GM12878 (cell line): ENCODE data around the gene SEMA4D. TPM values are rescaled to one million over a fixed set of nuclear protein-coding genes. Genes with fewer than 3 reads are reported as not detected.

Experiments
- BCL3 ChIP-seq: IDR thresholded peaks from 2 replicates; pipeline ENCODE4 v1.6.1; 2011; ENCODE audit warnings: borderline replicate concordance, low read depth, mild to moderate bottlenecking, moderate library complexity, low read length; ENCODE audit not compliant: insufficient read depth, poor library complexity, severe bottlenecking
- CBFB ChIP-seq: IDR thresholded peaks from 2 replicates; pipeline ENCODE4 v1.6.1; 2016; ENCODE audit warnings: antibody characterized with exemption, low read depth
- CBX5 ChIP-seq: sonication (generic); IDR thresholded peaks from 2 replicates; pipeline ENCODE4 v1.6.1; 2016; ENCODE audit warnings: low read depth, moderate library complexity, mild to moderate bottlenecking, inconsistent platforms
- CHD4 ChIP-seq: fragments of 200-600 bp; sonication (generic); IDR thresholded peaks from 2 replicates; pipeline ENCODE4 v1.6.1; 2016; ENCODE audit warnings: mild to moderate bottlenecking
- FOXK2 ChIP-seq: fragments of 450-650 bp; IDR thresholded peaks from 2 replicates; pipeline ENCODE4 v1.6.1; 2017; ENCODE audit warnings: mild to moderate bottlenecking, moderate library complexity
- HDGF ChIP-seq: fragments of 450-650 bp; IDR thresholded peaks from 2 replicates; pipeline ENCODE4 v1.6.1; 2016; ENCODE audit warnings: antibody characterized with exemption
- IKZF1 ChIP-seq: fragments of 450-650 bp; conservative IDR thresholded peaks from 2 replicates; pipeline ENCODE4 v1.6.1; 2017; ENCODE audit warnings: antibody characterized with exemption, mild to moderate bottlenecking
- JUND ChIP-seq: IDR thresholded peaks from 2 replicates; pipeline ENCODE4 v1.6.1; 2012; ENCODE audit warnings: low read depth, mild to moderate bottlenecking, low read length, improper control_type of control experiment, moderate library complexity
- KDM1A ChIP-seq: fragments of 200-600 bp; sonication (generic); IDR thresholded peaks from 2 replicates; pipeline ENCODE4 v1.6.1; 2016; ENCODE audit warnings: borderline replicate concordance
- MEF2A ChIP-seq: IDR thresholded peaks from 2 replicates; pipeline ENCODE4 v1.6.1; 2011; ENCODE audit warnings: low read depth, mild to moderate bottlenecking, low read length, moderate library complexity; ENCODE audit not compliant: insufficient read depth
- POU2F2 ChIP-seq: IDR thresholded peaks from 3 replicates; pipeline ENCODE4 v1.6.1; 2011; ENCODE audit warnings: low read depth, mild to moderate bottlenecking, low read length, borderline replicate concordance
- SMC3 ChIP-seq: IDR thresholded peaks from 2 replicates; pipeline ENCODE4 v1.6.1; 2011; ENCODE audit warnings: low read length, improper control_type of control experiment, borderline replicate concordance
- SREBF1 ChIP-seq: IDR thresholded peaks from 2 replicates; pipeline ENCODE4 v1.6.1; 2012; ENCODE audit warnings: mild to moderate bottlenecking, low read length
- STAT1 ChIP-seq: fragments of 450-650 bp; conservative IDR thresholded peaks from 2 replicates; pipeline ENCODE4 v1.6.1; 2014; ENCODE audit warnings: antibody characterized with exemption, mild to moderate bottlenecking
- STAT3 ChIP-seq: IDR thresholded peaks from 2 replicates; pipeline ENCODE4 v1.6.1; 2011; ENCODE audit warnings: low read depth, low read length, improper control_type of control experiment
- TCF7 ChIP-seq: IDR thresholded peaks from 2 replicates; pipeline ENCODE4 v1.6.1; 2014; ENCODE audit warnings: antibody characterized with exemption, borderline replicate concordance
- WRNIP1 ChIP-seq: IDR thresholded peaks from 2 replicates; pipeline ENCODE4 v1.6.1; 2011; ENCODE audit warnings: low read depth, low read length, improper control_type of control experiment, borderline replicate concordance
- ZNF207 ChIP-seq: fragments of 450-650 bp; IDR thresholded peaks from 2 replicates; pipeline ENCODE4 v1.6.1; 2014; ENCODE audit warnings: antibody characterized with exemption, mild to moderate bottlenecking, borderline replicate concordance
- ZNF217 ChIP-seq: fragments of 450-650 bp; IDR thresholded peaks from 2 replicates; pipeline ENCODE4 v1.6.1; 2017; ENCODE audit warnings: antibody characterized with exemption, mild to moderate bottlenecking
- ZNF622 ChIP-seq: fragments of 450-650 bp; IDR thresholded peaks from 2 replicates; pipeline ENCODE4 v1.6.1; 2017; ENCODE audit warnings: mild to moderate bottlenecking, inconsistent platforms
- polyA plus RNA-seq, 11 experiments: library from polyadenylated mRNA; depleted of rRNA in 4 of 11; unstranded in 6 of 11; stranded (reverse) in 5 of 11; fragments of >200 nt; fragmentation: Nextera tagmentation in 4 of 11; fragmentation: Illumina TruSeq in 1 of 11; extraction: Ambion mirVana in 4 of 11; extraction: Trizol in 1 of 11; gene quantifications; 1 replicate in 1 of 11; 2 replicates in 10 of 11; pipeline versions ENCODE4 v1.2.1 to v1.2.3, GENCODE V29; 2011 to 2016; ENCODE audit warnings: inconsistent platforms in 2 of 11, missing spikeins in 2 of 11, low read depth in 1 of 11
- total RNA-seq, 4 experiments: library from RNA; depleted of rRNA in 3 of 4; stranded (reverse); fragments of >200 nt in 3 of 4; fragmentation: Illumina TruSeq in 1 of 4; extraction: Trizol in 1 of 4; gene quantifications; 2 replicates each; pipeline versions ENCODE4 v1.2.1 to v1.2.3, GENCODE V29; 2013 to 2021
- TF ChIP-seq, protein P1 (sequence below): IDR thresholded peaks from 2 replicates; pipeline ENCODE4 v1.6.1; 2012; ENCODE audit warnings: mild to moderate bottlenecking, low read depth, low read length
- TF ChIP-seq, protein P2 (sequence below): fragments of 450-650 bp; IDR thresholded peaks from 2 replicates; pipeline ENCODE4 v1.6.1; 2017; ENCODE audit warnings: mild to moderate bottlenecking, moderate library complexity
- TF ChIP-seq, protein P3 (sequence below): fragments of 450-650 bp; IDR thresholded peaks from 2 replicates; pipeline ENCODE4 v1.6.1; 2014; ENCODE audit warnings: mild to moderate bottlenecking

Gene SEMA4D
- total and polyA plus RNA-seq, 10 of the 15 experiments (the other 5 are each of a cell fraction or from before 2014, with no cell fraction given): 15.1 to 136 (median 39.6) TPM

DNA sequence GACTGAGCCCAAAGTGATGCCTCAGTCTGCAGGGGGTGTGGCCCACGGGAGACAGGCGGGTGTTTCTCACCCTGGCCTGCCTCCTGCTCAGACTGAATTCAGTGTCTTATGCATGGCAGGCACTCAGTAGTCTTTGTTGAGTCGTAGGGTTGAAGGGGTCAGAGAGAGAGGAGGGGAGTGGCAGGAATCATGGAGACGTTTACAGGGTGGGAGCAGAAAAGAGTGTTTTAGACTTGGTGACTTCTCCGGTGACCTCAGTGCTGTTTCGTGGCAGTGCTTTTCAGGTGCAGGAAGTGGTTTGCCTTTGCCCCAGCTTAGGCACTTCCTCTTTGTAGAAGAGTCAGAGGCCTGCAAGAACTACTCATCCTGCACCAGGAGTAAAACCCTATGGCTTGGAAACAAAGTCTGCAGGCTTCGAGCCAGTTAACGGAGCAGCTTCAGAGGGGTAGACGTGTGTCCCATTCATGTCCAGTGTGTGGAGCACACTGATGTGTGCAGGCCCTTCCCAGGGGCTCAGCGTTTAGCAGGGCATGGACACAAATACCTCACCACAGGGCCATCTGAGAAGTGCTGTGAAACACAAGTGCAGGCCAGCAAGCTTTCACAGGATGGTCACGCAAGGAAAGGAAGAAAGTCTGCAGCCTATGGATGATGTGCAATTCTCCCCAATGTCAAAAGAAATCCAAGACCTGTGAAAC lies 24.5 kb upstream of the SEMA4D start (continued):
- TF ChIP-seq TCF7 (no peak), CHD4 (no peak), HDGF (no peak), CBX5 (no peak), ZNF217 (no peak), BCL3 (no peak), STAT3 (no peak), IKZF1 (peak; percentile 82), SREBF1 (no peak), POU2F2 (peak; percentile 63; the same call in 1 of the 3 replicates), JUND (no peak), CBFB (peak; percentile 82), SMC3 (no peak; the same call in 1 of the 2 replicates), ZNF207 (no peak), WRNIP1 (no peak), ZNF622 (no peak), STAT1 (no peak), KDM1A (no peak), FOXK2 (no peak), MEF2A (no peak)
- TF ChIP-seq, protein P1, sequence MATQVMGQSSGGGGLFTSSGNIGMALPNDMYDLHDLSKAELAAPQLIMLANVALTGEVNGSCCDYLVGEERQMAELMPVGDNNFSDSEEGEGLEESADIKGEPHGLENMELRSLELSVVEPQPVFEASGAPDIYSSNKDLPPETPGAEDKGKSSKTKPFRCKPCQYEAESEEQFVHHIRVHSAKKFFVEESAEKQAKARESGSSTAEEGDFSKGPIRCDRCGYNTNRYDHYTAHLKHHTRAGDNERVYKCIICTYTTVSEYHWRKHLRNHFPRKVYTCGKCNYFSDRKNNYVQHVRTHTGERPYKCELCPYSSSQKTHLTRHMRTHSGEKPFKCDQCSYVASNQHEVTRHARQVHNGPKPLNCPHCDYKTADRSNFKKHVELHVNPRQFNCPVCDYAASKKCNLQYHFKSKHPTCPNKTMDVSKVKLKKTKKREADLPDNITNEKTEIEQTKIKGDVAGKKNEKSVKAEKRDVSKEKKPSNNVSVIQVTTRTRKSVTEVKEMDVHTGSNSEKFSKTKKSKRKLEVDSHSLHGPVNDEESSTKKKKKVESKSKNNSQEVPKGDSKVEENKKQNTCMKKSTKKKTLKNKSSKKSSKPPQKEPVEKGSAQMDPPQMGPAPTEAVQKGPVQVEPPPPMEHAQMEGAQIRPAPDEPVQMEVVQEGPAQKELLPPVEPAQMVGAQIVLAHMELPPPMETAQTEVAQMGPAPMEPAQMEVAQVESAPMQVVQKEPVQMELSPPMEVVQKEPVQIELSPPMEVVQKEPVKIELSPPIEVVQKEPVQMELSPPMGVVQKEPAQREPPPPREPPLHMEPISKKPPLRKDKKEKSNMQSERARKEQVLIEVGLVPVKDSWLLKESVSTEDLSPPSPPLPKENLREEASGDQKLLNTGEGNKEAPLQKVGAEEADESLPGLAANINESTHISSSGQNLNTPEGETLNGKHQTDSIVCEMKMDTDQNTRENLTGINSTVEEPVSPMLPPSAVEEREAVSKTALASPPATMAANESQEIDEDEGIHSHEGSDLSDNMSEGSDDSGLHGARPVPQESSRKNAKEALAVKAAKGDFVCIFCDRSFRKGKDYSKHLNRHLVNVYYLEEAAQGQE: no peak
- TF ChIP-seq, protein P2, sequence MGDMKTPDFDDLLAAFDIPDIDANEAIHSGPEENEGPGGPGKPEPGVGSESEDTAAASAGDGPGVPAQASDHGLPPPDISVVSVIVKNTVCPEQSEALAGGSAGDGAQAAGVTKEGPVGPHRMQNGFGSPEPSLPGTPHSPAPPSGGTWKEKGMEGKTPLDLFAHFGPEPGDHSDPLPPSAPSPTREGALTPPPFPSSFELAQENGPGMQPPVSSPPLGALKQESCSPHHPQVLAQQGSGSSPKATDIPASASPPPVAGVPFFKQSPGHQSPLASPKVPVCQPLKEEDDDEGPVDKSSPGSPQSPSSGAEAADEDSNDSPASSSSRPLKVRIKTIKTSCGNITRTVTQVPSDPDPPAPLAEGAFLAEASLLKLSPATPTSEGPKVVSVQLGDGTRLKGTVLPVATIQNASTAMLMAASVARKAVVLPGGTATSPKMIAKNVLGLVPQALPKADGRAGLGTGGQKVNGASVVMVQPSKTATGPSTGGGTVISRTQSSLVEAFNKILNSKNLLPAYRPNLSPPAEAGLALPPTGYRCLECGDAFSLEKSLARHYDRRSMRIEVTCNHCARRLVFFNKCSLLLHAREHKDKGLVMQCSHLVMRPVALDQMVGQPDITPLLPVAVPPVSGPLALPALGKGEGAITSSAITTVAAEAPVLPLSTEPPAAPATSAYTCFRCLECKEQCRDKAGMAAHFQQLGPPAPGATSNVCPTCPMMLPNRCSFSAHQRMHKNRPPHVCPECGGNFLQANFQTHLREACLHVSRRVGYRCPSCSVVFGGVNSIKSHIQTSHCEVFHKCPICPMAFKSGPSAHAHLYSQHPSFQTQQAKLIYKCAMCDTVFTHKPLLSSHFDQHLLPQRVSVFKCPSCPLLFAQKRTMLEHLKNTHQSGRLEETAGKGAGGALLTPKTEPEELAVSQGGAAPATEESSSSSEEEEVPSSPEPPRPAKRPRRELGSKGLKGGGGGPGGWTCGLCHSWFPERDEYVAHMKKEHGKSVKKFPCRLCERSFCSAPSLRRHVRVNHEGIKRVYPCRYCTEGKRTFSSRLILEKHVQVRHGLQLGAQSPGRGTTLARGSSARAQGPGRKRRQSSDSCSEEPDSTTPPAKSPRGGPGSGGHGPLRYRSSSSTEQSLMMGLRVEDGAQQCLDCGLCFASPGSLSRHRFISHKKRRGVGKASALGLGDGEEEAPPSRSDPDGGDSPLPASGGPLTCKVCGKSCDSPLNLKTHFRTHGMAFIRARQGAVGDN: peak; percentile 95
- TF ChIP-seq, protein P3, sequence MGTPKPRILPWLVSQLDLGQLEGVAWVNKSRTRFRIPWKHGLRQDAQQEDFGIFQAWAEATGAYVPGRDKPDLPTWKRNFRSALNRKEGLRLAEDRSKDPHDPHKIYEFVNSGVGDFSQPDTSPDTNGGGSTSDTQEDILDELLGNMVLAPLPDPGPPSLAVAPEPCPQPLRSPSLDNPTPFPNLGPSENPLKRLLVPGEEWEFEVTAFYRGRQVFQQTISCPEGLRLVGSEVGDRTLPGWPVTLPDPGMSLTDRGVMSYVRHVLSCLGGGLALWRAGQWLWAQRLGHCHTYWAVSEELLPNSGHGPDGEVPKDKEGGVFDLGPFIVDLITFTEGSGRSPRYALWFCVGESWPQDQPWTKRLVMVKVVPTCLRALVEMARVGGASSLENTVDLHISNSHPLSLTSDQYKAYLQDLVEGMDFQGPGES: no peak
